Smooth muscle cell (in vitro differentiated cells): ENCODE data around the gene IL1RL1. TPM values are rescaled to one million over a fixed set of nuclear protein-coding genes. Genes with fewer than 3 reads are reported as not detected.

Source experiments
- DNase-seq: peaks from one replicate; lab custom pipeline; 2025; ENCODE audit not compliant: unreplicated experiment; lab: John Stamatoyannopoulos, UW
- H2AFZ ChIP-seq: fragments of 200-600 bp; sonication (generic); 2 replicates; pipeline ENCODE4 v1.6.0; 2016; ENCODE audit warnings: antibody characterized with exemption, low read depth, mild to moderate bottlenecking
- H3F3A ChIP-seq: fragments of 200-600 bp; sonication (generic); 2 replicates; pipeline ENCODE4 v1.6.0; 2017; ENCODE audit warnings: antibody characterized with exemption, low read depth
- H3K27ac ChIP-seq: fragments of 200-600 bp; sonication (generic); 2 replicates; pipeline ENCODE4 v1.5.1; 2016; ENCODE audit warnings: low read depth, mild to moderate bottlenecking
- H3K27me3 ChIP-seq: fragments of 200-600 bp; sonication (generic); 2 replicates; pipeline ENCODE4 v1.6.1; 2016; ENCODE audit warnings: low read depth, mild to moderate bottlenecking
- H3K36me3 ChIP-seq: fragments of 200-600 bp; sonication (generic); 2 replicates; pipeline ENCODE4 v1.5.1; 2016; ENCODE audit warnings: low read depth
- H3K4me1 ChIP-seq: fragments of 200-600 bp; sonication (generic); 2 replicates; pipeline ENCODE4 v1.5.1; 2016; ENCODE audit warnings: low read depth
- H3K4me2 ChIP-seq: fragments of 200-600 bp; sonication (generic); 2 replicates; pipeline ENCODE4 v1.6.0; 2016; ENCODE audit warnings: mild to moderate bottlenecking
- H3K4me3 ChIP-seq: fragments of 200-600 bp; sonication (generic); 2 replicates; pipeline ENCODE4 v1.5.1; 2016; ENCODE audit warnings: mild to moderate bottlenecking
- H3K79me2 ChIP-seq: fragments of 200-600 bp; sonication (generic); 2 replicates; pipeline ENCODE4 v1.6.0; 2016; ENCODE audit warnings: low read depth, mild to moderate bottlenecking
- H3K9ac ChIP-seq: fragments of 200-600 bp; sonication (generic); 2 replicates; pipeline ENCODE4 v1.6.0; 2016; ENCODE audit warnings: low read depth
- H3K9me3 ChIP-seq: fragments of 200-600 bp; sonication (generic); replicated peaks from 2 replicates; pipeline ENCODE4 v1.5.1; 2016; ENCODE audit warnings: low read depth
- H4K20me1 ChIP-seq: fragments of 200-600 bp; sonication (generic); 2 replicates; pipeline ENCODE4 v1.6.0; 2016; ENCODE audit warnings: low read depth
- CTCF ChIP-seq: fragments of 200-600 bp; sonication (generic); IDR thresholded peaks from 2 replicates; pipeline ENCODE4 v1.5.1; 2017; ENCODE audit warnings: borderline replicate concordance, mild to moderate bottlenecking, antibody characterized with exemption; ENCODE audit not compliant: insufficient read depth, poor library complexity, severe bottlenecking
- WGBS: methylation state at CpG from one replicate; pipeline ENCODE4 v1.1.7; 2016; ENCODE audit warnings: low lambda C conversion rate; 5-methylcytosine and 5-hydroxymethylcytosine counted together
- polyA plus RNA-seq: library from polyadenylated mRNA; unstranded; fragments of >200 nt; fragmentation: Nextera tagmentation; extraction: Ambion mirVana; gene quantifications from 2 replicates; pipeline ENCODE4 v1.2.1, GENCODE V29; 2016
- total RNA-seq: library from RNA; depleted of rRNA; stranded (reverse); fragments of >200 nt; gene quantifications from 2 replicates; pipeline ENCODE4 v1.2.3, GENCODE V29; 2014

IL1RL1 gene
- total and polyA plus RNA-seq, 2 experiments from 2014 or later, result 1.6 to 1.8 TPM

- H3K4me3 ChIP-seq, result no peak overlapping the region
- H3K36me3 ChIP-seq, result no peaks in the 10 kb centered on the region
- no peak overlapping the region for H3K9ac ChIP-seq
- no peak overlapping the region for H2AFZ ChIP-seq
- TF ChIP-seq CTCF, result no peak
- 93% methylated on average over 7 of the region's 7 CpGs for WGBS
- no peak overlapping the region for H3K4me2 ChIP-seq
- H4K20me1 ChIP-seq, result no peaks in the 10 kb centered on the region
- H3K4me1 ChIP-seq, result no peaks in the 10 kb centered on the region
- no peaks in the 10 kb centered on the region for H3F3A ChIP-seq
- H3K79me2 ChIP-seq, result no peaks in the 10 kb centered on the region
- DNase-seq, result no peak
- no peak overlapping the region for H3K27ac ChIP-seq
- no peaks in the 10 kb centered on the region for H3K9me3 ChIP-seq
- H3K27me3 ChIP-seq, result no peaks in the 10 kb centered on the region
Observed at GRCh38 chr2:102346381-102347130, 35.2 kb downstream of the IL1RL1 start.

GRCh38 chr2:102350137-102350793 lies 38.9 kb downstream of the IL1RL1 start:
- no peak overlapping the region for H2AFZ ChIP-seq
- H3K36me3 ChIP-seq, result no peaks in the 10 kb centered on the region
- no peaks in the 10 kb centered on the region for H3K4me1 ChIP-seq
- H4K20me1 ChIP-seq, result no peaks in the 10 kb centered on the region
- H3K79me2 ChIP-seq, result no peaks in the 10 kb centered on the region
- 35% methylated on average over 1 of the region's 1 CpG for WGBS
- H3K9ac ChIP-seq, result no peak overlapping the region
- no peak for DNase-seq
- no peak for TF ChIP-seq CTCF
- H3K27ac ChIP-seq, result no peak overlapping the region
- H3K27me3 ChIP-seq, result no peaks in the 10 kb centered on the region
- no peaks in the 10 kb centered on the region for H3F3A ChIP-seq
- H3K9me3 ChIP-seq, result no peaks in the 10 kb centered on the region
- no peak overlapping the region for H3K4me3 ChIP-seq
- H3K4me2 ChIP-seq, result no peak overlapping the region

GRCh38 chr2:102355526-102356380 lies 44.4 kb downstream of the IL1RL1 start, which contains the start of gene IL18R1:
TSS of gene IL18R1 (plus strand) at chr2:102355796. CDS start at chr2:102362661, 6,865 bp downstream.
- DNase-seq, result peak; percentile 37
- Histone ChIP-seq H3K27ac (no peak within 1 kb of the TSS), H3K36me3 (no peaks in the 10 kb centered on the region), H2AFZ (peak within 1 kb of the TSS; percentile 97), H3K27me3 (no peaks in the 10 kb centered on the region), H3K9ac (peak within 1 kb of the TSS; percentile 77), H4K20me1 (no peaks in the 10 kb centered on the region), H3K4me3 (peak within 1 kb of the TSS; percentile 89), H3F3A (no peaks in the 10 kb centered on the region), H3K9me3 (no peaks in the 10 kb centered on the region), H3K4me2 (peak within 1 kb of the TSS; percentile 100), H3K4me1 (no peaks in the 10 kb centered on the region), H3K79me2 (no peaks in the 10 kb centered on the region)
- WGBS, result 2% methylated on average over 65 of the region's 69 CpGs
- peak; percentile 83 for TF ChIP-seq CTCF
